ENCODE results near the gene TH. TPM values are rescaled to one million over a fixed set of nuclear protein-coding genes. Genes with fewer than 3 reads are reported as not detected.
A peak's percentile ranks its signal among the peaks of the same experiment; 100 is the strongest.

TH gene
- total RNA-seq, 5 donors from 2014 or later (not counting 1 experiment from before 2014, with no cell fraction given) = not detected

DNA sequence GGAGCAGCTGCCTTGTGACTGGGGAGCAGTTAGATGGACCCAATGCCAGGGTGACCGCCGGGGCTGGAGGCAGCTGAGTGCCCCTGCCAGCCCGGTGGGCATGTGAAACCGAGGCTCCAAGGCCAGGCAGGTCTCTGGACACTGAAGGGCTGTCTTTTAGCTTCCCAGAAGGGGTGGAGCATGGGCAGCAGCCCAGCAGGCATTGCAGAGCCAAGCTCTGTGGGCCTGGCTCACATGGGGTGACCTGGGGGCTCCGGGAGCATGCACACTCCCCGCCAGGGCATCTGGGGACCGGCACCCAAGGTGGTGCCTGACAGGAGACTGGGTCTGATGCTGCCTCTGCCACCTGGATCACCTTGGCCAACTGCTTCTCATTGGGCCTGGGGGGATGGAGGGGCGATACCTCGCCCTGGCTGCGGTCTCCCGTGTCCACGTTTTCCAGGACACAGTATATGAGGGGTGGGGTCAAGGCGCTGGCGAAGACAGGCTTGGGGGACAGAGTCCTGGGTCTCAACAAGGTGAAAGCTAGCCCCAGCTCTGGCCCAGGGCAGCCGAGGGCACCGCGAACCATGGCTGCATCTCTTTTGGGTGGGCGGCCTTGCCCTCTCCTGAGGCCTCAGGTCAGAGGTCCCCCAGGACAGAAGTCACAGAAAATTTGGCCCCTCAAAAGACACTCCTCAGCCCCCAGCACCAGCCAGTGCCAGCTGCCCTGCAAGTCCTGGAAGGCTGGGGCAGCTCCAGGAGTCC, 14.1 kb downstream of the TH start:
- peaks cover 0 to 4% of the 10 kb centered on the region in 2 experiments for H3K4me1 ChIP-seq (ENCODE audit: control insufficient read depth in 1 of 2, extremely low read depth in 1 of 2, insufficient read depth in 2 of 2, low read length in 2 of 2)
- H3K4me1 Mint-ChIP-seq = no peaks in the 10 kb centered on the region
- no peaks in the 10 kb centered on the region for H3K36me3 ChIP-seq (ENCODE audit: control insufficient read depth in 2 of 2, extremely low read depth in 1 of 2, insufficient read depth in 1 of 2, low read length in 1 of 2)
- WGBS (ENCODE audit: insufficient coverage) = 70% methylated on average over 13 of the region's 18 CpGs
- no peak overlapping the region for H3K4me3 Mint-ChIP-seq
- no peak overlapping the region for H3K27ac Mint-ChIP-seq
- no peaks in the 10 kb centered on the region for H3K9me3 ChIP-seq
- H3K27me3 ChIP-seq (replicated peaks in 1 of 2; ENCODE audit: control insufficient read depth in 2 of 2, extremely low read depth in 1 of 2, insufficient read depth in 2 of 2, low read length in 1 of 2) = peaks cover 0 to 45% of the 10 kb centered on the region in 2 experiments
- ATAC-seq (replicated peaks in 1 of 4) (no peak), DNase-seq (no peak)
- POLR2A ChIA-PET = no interaction called here
- H3K36me3 Mint-ChIP-seq = no peaks in the 10 kb centered on the region
- H3K4me3 ChIP-seq (ENCODE audit: control insufficient read depth in 1 of 2, extremely low read depth in 1 of 2, low read length in 1 of 2) = no peak overlapping the region
- H3K27me3 Mint-ChIP-seq = peaks cover 0 to 5% of the 10 kb centered on the region in 2 donors
- CTCF ChIA-PET = interaction anchor here in 1 of 2 donors (1.2 kb wide), 1 partner anchor 121 kb away, joined by 3 read pairs; no protein-coding TSS in a partner anchor
- no peak overlapping the region for H3K27ac ChIP-seq (ENCODE audit: low read length)
- no peaks in the 10 kb centered on the region for H3K9me3 Mint-ChIP-seq

- Histone ChIP-seq H3K27ac (ENCODE audit: low read length) (no peak overlapping the region), H3K27me3 (replicated peaks in 1 of 2; ENCODE audit: control insufficient read depth in 2 of 2, extremely low read depth in 1 of 2, insufficient read depth in 2 of 2, low read length in 1 of 2) (peaks cover 0 to 47% of the 10 kb centered on the region in 2 experiments), H3K4me3 (ENCODE audit: control insufficient read depth in 1 of 2, extremely low read depth in 1 of 2, low read length in 1 of 2) (no peak overlapping the region), H3K4me1 (ENCODE audit: control insufficient read depth in 1 of 2, extremely low read depth in 1 of 2, insufficient read depth in 2 of 2, low read length in 2 of 2) (peaks cover 0 to 11% of the 10 kb centered on the region in 2 experiments), H3K9me3 (no peaks in the 10 kb centered on the region), H3K36me3 (ENCODE audit: control insufficient read depth in 2 of 2, extremely low read depth in 1 of 2, insufficient read depth in 1 of 2, low read length in 1 of 2) (no peaks in the 10 kb centered on the region)
- peak in 29 of 35 experiments; percentile 12 to 61 (median 39) for DNase-seq
- no peak overlapping the region for H3K27ac Mint-ChIP-seq
- peaks cover 0 to 5% of the 10 kb centered on the region in 2 donors for H3K27me3 Mint-ChIP-seq
- H3K4me1 Mint-ChIP-seq = peaks cover 4 to 7% (median 4%) of the 10 kb centered on the region in 3 donors
- WGBS (ENCODE audit: insufficient coverage) = 39% methylated on average over 19 of the region's 19 CpGs
- CTCF ChIA-PET = interaction anchor here in 1 of 2 donors (0.6 to 1.2 kb wide), 2 partner anchors 120 to 362 kb away, joined by 3 to 9 read pairs; no protein-coding TSS in a partner anchor
- H3K4me3 Mint-ChIP-seq = no peak overlapping the region
- ATAC-seq (replicated peaks in 1 of 4) = no peak
- no peaks in the 10 kb centered on the region for H3K36me3 Mint-ChIP-seq
- POLR2A ChIA-PET = no interaction called here
- H3K9me3 Mint-ChIP-seq = no peaks in the 10 kb centered on the region
These were observed 15.0 kb downstream of the TH start for GRCh38 chr11:2156416-2157182.

GRCh38 chr11:2155511-2155910, 16.1 kb downstream of the TH start:
- H3K4me3 Mint-ChIP-seq = no peak overlapping the region
- CTCF ChIA-PET = interaction anchor here in 1 of 2 donors (0.6 kb wide), 1 partner anchor 360 kb away, joined by 9 read pairs; no protein-coding TSS in a partner anchor
- Histone ChIP-seq H3K4me3 (ENCODE audit: control insufficient read depth in 1 of 2, extremely low read depth in 1 of 2, low read length in 1 of 2) (no peak overlapping the region), H3K27ac (ENCODE audit: low read length) (no peak overlapping the region), H3K9me3 (no peaks in the 10 kb centered on the region), H3K4me1 (ENCODE audit: control insufficient read depth in 1 of 2, extremely low read depth in 1 of 2, insufficient read depth in 2 of 2, low read length in 2 of 2) (peaks cover 0 to 15% of the 10 kb centered on the region in 2 experiments), H3K27me3 (replicated peaks in 1 of 2; ENCODE audit: control insufficient read depth in 2 of 2, extremely low read depth in 1 of 2, insufficient read depth in 2 of 2, low read length in 1 of 2) (peaks cover 0 to 50% of the 10 kb centered on the region in 2 experiments), H3K36me3 (ENCODE audit: control insufficient read depth in 2 of 2, extremely low read depth in 1 of 2, insufficient read depth in 1 of 2, low read length in 1 of 2) (no peaks in the 10 kb centered on the region)
- no peaks in the 10 kb centered on the region for H3K9me3 Mint-ChIP-seq
- H3K27ac Mint-ChIP-seq = no peak overlapping the region
- no peaks in the 10 kb centered on the region for H3K36me3 Mint-ChIP-seq
- POLR2A ChIA-PET = no interaction called here
- DNase-seq = no peak
- ATAC-seq (replicated peaks in 1 of 4) = no peak
- peaks cover 5 to 9% (median 6%) of the 10 kb centered on the region in 3 donors for H3K4me1 Mint-ChIP-seq
- H3K27me3 Mint-ChIP-seq = peaks cover 8 to 15% of the 10 kb centered on the region in 2 donors
- 75% methylated on average over 10 of the region's 29 CpGs for WGBS (ENCODE audit: insufficient coverage)

DNA sequence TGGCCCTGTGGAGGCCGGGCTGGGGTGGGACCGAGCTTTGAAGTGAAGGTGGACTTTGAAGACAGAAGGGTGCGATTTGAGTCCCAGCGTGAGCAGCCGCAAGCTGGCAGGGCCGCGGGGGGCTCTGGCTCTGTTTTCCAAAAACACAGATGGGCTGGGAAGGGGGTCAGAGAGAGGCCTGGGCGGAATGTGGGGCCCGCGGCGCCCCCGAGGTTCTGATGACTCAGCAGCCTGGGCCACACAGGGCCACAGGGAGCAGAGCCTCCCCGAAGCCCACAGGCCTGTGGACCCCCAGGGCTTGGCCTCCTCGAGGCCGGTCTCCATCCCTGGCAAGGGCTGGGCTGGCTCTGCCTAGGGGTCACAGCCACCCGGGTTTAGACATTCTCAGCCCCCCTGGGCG, 16.7 kb downstream of the TH start:
- no peak overlapping the region for H3K27ac Mint-ChIP-seq
- no peaks in the 10 kb centered on the region for H3K36me3 ChIP-seq (ENCODE audit: control insufficient read depth in 2 of 2, extremely low read depth in 1 of 2, insufficient read depth in 1 of 2, low read length in 1 of 2)
- POLR2A ChIA-PET = no interaction called here
- CTCF ChIA-PET = interaction anchor here in 1 of 2 donors (1.7 kb wide), 1 partner anchor 126 kb away, joined by 3 read pairs; no protein-coding TSS in a partner anchor
- H3K36me3 Mint-ChIP-seq = no peaks in the 10 kb centered on the region
- H3K9me3 Mint-ChIP-seq = no peaks in the 10 kb centered on the region
- peaks cover 0 to 57% of the 10 kb centered on the region in 2 experiments for H3K27me3 ChIP-seq (replicated peaks in 1 of 2; ENCODE audit: control insufficient read depth in 2 of 2, extremely low read depth in 1 of 2, insufficient read depth in 2 of 2, low read length in 1 of 2)
- H3K4me1 ChIP-seq (ENCODE audit: control insufficient read depth in 1 of 2, extremely low read depth in 1 of 2, insufficient read depth in 2 of 2, low read length in 2 of 2) = peaks cover 0 to 15% of the 10 kb centered on the region in 2 experiments
- H3K4me1 Mint-ChIP-seq = peaks cover 5 to 9% (median 6%) of the 10 kb centered on the region in 3 donors
- WGBS (ENCODE audit: insufficient coverage) = 79% methylated on average over 17 of the region's 17 CpGs
- H3K27me3 Mint-ChIP-seq = peaks cover 15 to 20% of the 10 kb centered on the region in 2 donors
- ATAC-seq (replicated peaks in 1 of 4) = no peak
- DNase-seq = no peak
- no peak overlapping the region for H3K4me3 ChIP-seq (ENCODE audit: control insufficient read depth in 1 of 2, extremely low read depth in 1 of 2, low read length in 1 of 2)
- H3K27ac ChIP-seq (ENCODE audit: low read length) = no peak overlapping the region
- no peak overlapping the region for H3K4me3 Mint-ChIP-seq
- no peaks in the 10 kb centered on the region for H3K9me3 ChIP-seq

GRCh38 chr11:2154195-2154585, 17.4 kb downstream of the TH start:
- POLR2A ChIA-PET = interaction anchor here in 1 of 2 donors (0.5 kb wide), 1 partner anchor 442 kb away, joined by 7 read pairs; no protein-coding TSS in a partner anchor
- no peaks in the 10 kb centered on the region for H3K36me3 Mint-ChIP-seq
- H3K9me3 Mint-ChIP-seq = no peaks in the 10 kb centered on the region
- no peak overlapping the region for H3K27ac Mint-ChIP-seq
- DNase-seq (no peak), ATAC-seq (replicated peaks in 1 of 4) (no peak)
- no peak overlapping the region for H3K27ac ChIP-seq (ENCODE audit: low read length)
- WGBS (ENCODE audit: insufficient coverage) = 79% methylated on average over 5 of the region's 7 CpGs
- H3K27me3 Mint-ChIP-seq = peaks cover 16 to 22% of the 10 kb centered on the region in 2 donors
- no peak overlapping the region for H3K4me3 Mint-ChIP-seq
- H3K27me3 ChIP-seq (replicated peaks in 1 of 2; ENCODE audit: control insufficient read depth in 2 of 2, extremely low read depth in 1 of 2, insufficient read depth in 2 of 2, low read length in 1 of 2) = peaks cover 0 to 64% of the 10 kb centered on the region in 2 experiments
- CTCF ChIA-PET = interaction anchor here (0.6 to 3.2 kb wide), 6 partner anchors 8 to 686 kb away, joined by 3 to 25 read pairs (median 3); partner anchors contain the start of gene TSSC4 (in 1 of the 2)
- no peaks in the 10 kb centered on the region for H3K36me3 ChIP-seq (ENCODE audit: control insufficient read depth in 2 of 2, extremely low read depth in 1 of 2, insufficient read depth in 1 of 2, low read length in 1 of 2)
- peaks cover 5 to 9% (median 6%) of the 10 kb centered on the region in 3 donors for H3K4me1 Mint-ChIP-seq
- no peaks in the 10 kb centered on the region for H3K9me3 ChIP-seq
- peaks cover 0 to 15% of the 10 kb centered on the region in 2 experiments for H3K4me1 ChIP-seq (ENCODE audit: control insufficient read depth in 1 of 2, extremely low read depth in 1 of 2, insufficient read depth in 2 of 2, low read length in 2 of 2)
- H3K4me3 ChIP-seq (ENCODE audit: control insufficient read depth in 1 of 2, extremely low read depth in 1 of 2, low read length in 1 of 2) = no peak overlapping the region

All from T-cell (primary cell).